ENCODE measurements around the gene FBXL19.
"Not testable (repeated sequence)": the region's sequence is repeated elsewhere in the genome, so short reads cannot be mapped to it uniquely, and the experiment has no call there.

The FBXL19 gene

GRCh38 chr16:30886145-30886544, 37.2 kb upstream of the FBXL19 start:
- H3K27me3 ChIP-seq (ENCODE audit: control insufficient read depth in 2 of 2, insufficient read depth in 2 of 2, low read length in 2 of 2), result no peaks in the 10 kb centered on the region
- peaks cover 13 to 19% of the 10 kb centered on the region in 2 donors for H3K36me3 ChIP-seq (ENCODE audit: control insufficient read depth in 2 of 2, insufficient read depth in 2 of 2, low read length in 2 of 2)
- H3K4me3 ChIP-seq (ENCODE audit: low read length in 2 of 2), result no peak overlapping the region
- H3K9ac ChIP-seq (ENCODE audit: low read depth in 1 of 2, low read length in 2 of 2), result no peak overlapping the region
- H3K27ac ChIP-seq (ENCODE audit: low read depth in 2 of 2, low read length in 2 of 2), result no peak overlapping the region
- no peaks in the 10 kb centered on the region for H3K9me3 ChIP-seq (ENCODE audit: control insufficient read depth in 2 of 2, low read length in 2 of 2)
- peaks cover 8 to 17% of the 10 kb centered on the region in 2 donors for H3K4me1 ChIP-seq (ENCODE audit: control insufficient read depth in 2 of 2, insufficient read depth in 2 of 2, low read length in 2 of 2)

GRCh38 chr16:30887927-30888326, 35.4 kb upstream of the FBXL19 start:
- Histone ChIP-seq H3K36me3 (ENCODE audit: control insufficient read depth in 2 of 2, insufficient read depth in 2 of 2, low read length in 2 of 2) (peaks cover 13 to 17% of the 10 kb centered on the region in 2 donors), H3K27ac (ENCODE audit: low read depth in 2 of 2, low read length in 2 of 2) (no peak overlapping the region), H3K9ac (ENCODE audit: low read depth in 1 of 2, low read length in 2 of 2) (no peak overlapping the region), H3K4me1 (ENCODE audit: control insufficient read depth in 2 of 2, insufficient read depth in 2 of 2, low read length in 2 of 2) (peaks cover 2 to 6% of the 10 kb centered on the region in 2 donors), H3K27me3 (ENCODE audit: control insufficient read depth in 2 of 2, insufficient read depth in 2 of 2, low read length in 2 of 2) (no peaks in the 10 kb centered on the region), H3K4me3 (ENCODE audit: low read length in 2 of 2) (no peak overlapping the region), H3K9me3 (ENCODE audit: control insufficient read depth in 2 of 2, low read length in 2 of 2) (no peaks in the 10 kb centered on the region)

GRCh38 chr16:30888856-30889499, 34.4 kb upstream of the FBXL19 start:
- H3K27me3 ChIP-seq (ENCODE audit: control insufficient read depth in 2 of 2, insufficient read depth in 2 of 2, low read length in 2 of 2), result no peaks in the 10 kb centered on the region
- H3K27ac ChIP-seq (ENCODE audit: low read depth in 2 of 2, low read length in 2 of 2), result no peak overlapping the region
- no peak overlapping the region for H3K9ac ChIP-seq (ENCODE audit: low read depth in 1 of 2, low read length in 2 of 2)
- no peaks in the 10 kb centered on the region for H3K9me3 ChIP-seq (ENCODE audit: control insufficient read depth in 2 of 2, low read length in 2 of 2)
- peaks cover 8 to 10% of the 10 kb centered on the region in 2 donors for H3K4me1 ChIP-seq (ENCODE audit: control insufficient read depth in 2 of 2, insufficient read depth in 2 of 2, low read length in 2 of 2)
- no peak overlapping the region for H3K4me3 ChIP-seq (ENCODE audit: low read length in 2 of 2)
- peaks cover 13 to 17% of the 10 kb centered on the region in 2 donors for H3K36me3 ChIP-seq (ENCODE audit: control insufficient read depth in 2 of 2, insufficient read depth in 2 of 2, low read length in 2 of 2)

GRCh38 chr16:30889721-30890120, 33.7 kb upstream of the FBXL19 start:
- Histone ChIP-seq H3K27ac (ENCODE audit: low read depth in 2 of 2, low read length in 2 of 2) (no peak overlapping the region), H3K4me3 (ENCODE audit: low read length in 2 of 2) (no peak overlapping the region), H3K9me3 (ENCODE audit: control insufficient read depth in 2 of 2, low read length in 2 of 2) (no peaks in the 10 kb centered on the region), H3K27me3 (ENCODE audit: control insufficient read depth in 2 of 2, insufficient read depth in 2 of 2, low read length in 2 of 2) (no peaks in the 10 kb centered on the region), H3K4me1 (ENCODE audit: control insufficient read depth in 2 of 2, insufficient read depth in 2 of 2, low read length in 2 of 2) (peaks cover 14 to 16% of the 10 kb centered on the region in 2 donors), H3K36me3 (ENCODE audit: control insufficient read depth in 2 of 2, insufficient read depth in 2 of 2, low read length in 2 of 2) (peaks cover 13 to 17% of the 10 kb centered on the region in 2 donors), H3K9ac (ENCODE audit: low read depth in 1 of 2, low read length in 2 of 2) (no peak overlapping the region)

GRCh38 chr16:30891043-30891823, 32.1 kb upstream of the FBXL19 start:
- H3K4me1 ChIP-seq (ENCODE audit: control insufficient read depth in 2 of 2, insufficient read depth in 2 of 2, low read length in 2 of 2), result peaks cover 28 to 30% of the 10 kb centered on the region in 2 donors
- H3K4me3 ChIP-seq (ENCODE audit: low read length in 2 of 2); H3K27ac ChIP-seq (ENCODE audit: low read depth in 2 of 2, low read length in 2 of 2); H3K27me3 ChIP-seq (ENCODE audit: control insufficient read depth in 2 of 2, insufficient read depth in 2 of 2, low read length in 2 of 2); H3K9me3 ChIP-seq (ENCODE audit: control insufficient read depth in 2 of 2, low read length in 2 of 2); H3K9ac ChIP-seq (ENCODE audit: low read depth in 1 of 2, low read length in 2 of 2): not testable (repeated sequence)
- H3K36me3 ChIP-seq (ENCODE audit: control insufficient read depth in 2 of 2, insufficient read depth in 2 of 2, low read length in 2 of 2), result peaks cover 10 to 11% of the 10 kb centered on the region in 2 donors

GRCh38 chr16:30892670-30893416, 30.5 kb upstream of the FBXL19 start:
- peaks cover 28 to 31% of the 10 kb centered on the region in 2 donors for H3K4me1 ChIP-seq (ENCODE audit: control insufficient read depth in 2 of 2, insufficient read depth in 2 of 2, low read length in 2 of 2)
- peak overlapping the region; percentile 97 to 98 for H3K9ac ChIP-seq (ENCODE audit: low read depth in 1 of 2, low read length in 2 of 2)
- H3K9me3 ChIP-seq (ENCODE audit: control insufficient read depth in 2 of 2, low read length in 2 of 2), result no peaks in the 10 kb centered on the region
- H3K27me3 ChIP-seq (ENCODE audit: control insufficient read depth in 2 of 2, insufficient read depth in 2 of 2, low read length in 2 of 2), result no peaks in the 10 kb centered on the region
- peak overlapping the region; percentile 91 to 96 for H3K4me3 ChIP-seq (ENCODE audit: low read length in 2 of 2)
- H3K36me3 ChIP-seq (ENCODE audit: control insufficient read depth in 2 of 2, insufficient read depth in 2 of 2, low read length in 2 of 2), result peaks cover 7 to 11% of the 10 kb centered on the region in 2 donors
- peak overlapping the region in 1 of 2 donors; percentile 84 for H3K27ac ChIP-seq (ENCODE audit: low read depth in 2 of 2, low read length in 2 of 2)

GRCh38 chr16:30893417-30893743, 30.0 kb upstream of the FBXL19 start:
- Histone ChIP-seq H3K4me1 (ENCODE audit: control insufficient read depth in 2 of 2, insufficient read depth in 2 of 2, low read length in 2 of 2) (peaks cover 28 to 31% of the 10 kb centered on the region in 2 donors), H3K9me3 (ENCODE audit: control insufficient read depth in 2 of 2, low read length in 2 of 2) (no peaks in the 10 kb centered on the region), H3K27me3 (ENCODE audit: control insufficient read depth in 2 of 2, insufficient read depth in 2 of 2, low read length in 2 of 2) (no peaks in the 10 kb centered on the region), H3K4me3 (ENCODE audit: low read length in 2 of 2) (peak overlapping the region; percentile 91 to 96), H3K27ac (ENCODE audit: low read depth in 2 of 2, low read length in 2 of 2) (peak overlapping the region; percentile 84 to 92), H3K9ac (ENCODE audit: low read depth in 1 of 2, low read length in 2 of 2) (peak overlapping the region; percentile 97 to 98), H3K36me3 (ENCODE audit: control insufficient read depth in 2 of 2, insufficient read depth in 2 of 2, low read length in 2 of 2) (peaks cover 7 to 11% of the 10 kb centered on the region in 2 donors)

GRCh38 chr16:30893744-30894539, 29.4 kb upstream of the FBXL19 start, which contains the start of gene BCL7C:
TSS of gene BCL7C (minus strand) at chr16:30894077. CDS start at chr16:30893944, 133 bp downstream.
- Histone ChIP-seq H3K4me3 (ENCODE audit: low read length in 2 of 2) (peak within 1 kb of the TSS; percentile 91 to 96), H3K27ac (ENCODE audit: low read depth in 2 of 2, low read length in 2 of 2) (peak within 1 kb of the TSS; percentile 92), H3K9ac (ENCODE audit: low read depth in 1 of 2, low read length in 2 of 2) (peak within 1 kb of the TSS; percentile 97 to 98), H3K27me3 (ENCODE audit: control insufficient read depth in 2 of 2, insufficient read depth in 2 of 2, low read length in 2 of 2) (no peaks in the 10 kb centered on the region), H3K4me1 (ENCODE audit: control insufficient read depth in 2 of 2, insufficient read depth in 2 of 2, low read length in 2 of 2) (peaks cover 28 to 31% of the 10 kb centered on the region in 2 donors), H3K9me3 (ENCODE audit: control insufficient read depth in 2 of 2, low read length in 2 of 2) (no peaks in the 10 kb centered on the region), H3K36me3 (ENCODE audit: control insufficient read depth in 2 of 2, insufficient read depth in 2 of 2, low read length in 2 of 2) (peaks cover 3 to 7% of the 10 kb centered on the region in 2 donors)

- H3K4me3 ChIP-seq (ENCODE audit: low read length in 2 of 2), result peak overlapping the region; percentile 76 to 78
- H3K27ac ChIP-seq (ENCODE audit: low read depth in 2 of 2, low read length in 2 of 2), result peak overlapping the region; percentile 92
- H3K4me1 ChIP-seq (ENCODE audit: control insufficient read depth in 2 of 2, insufficient read depth in 2 of 2, low read length in 2 of 2), result peaks cover 28 to 31% of the 10 kb centered on the region in 2 donors
Observed at GRCh38 chr16:30894540-30895368, 28.6 kb upstream of the FBXL19 start.

More at GRCh38 chr16:30894540-30895368, 28.6 kb upstream of the FBXL19 start:
- Histone ChIP-seq H3K27me3 (ENCODE audit: control insufficient read depth in 2 of 2, insufficient read depth in 2 of 2, low read length in 2 of 2) (no peaks in the 10 kb centered on the region), H3K9ac (ENCODE audit: low read depth in 1 of 2, low read length in 2 of 2) (peak overlapping the region; percentile 56 to 83), H3K36me3 (ENCODE audit: control insufficient read depth in 2 of 2, insufficient read depth in 2 of 2, low read length in 2 of 2) (peaks cover 0 to 2% of the 10 kb centered on the region in 2 donors), H3K9me3 (ENCODE audit: control insufficient read depth in 2 of 2, low read length in 2 of 2) (no peaks in the 10 kb centered on the region)

Measured in mucosa of rectum (tissue), 2 donors.